Measurements from ENCODE around the gene PIPOX. TPM values are rescaled to one million over a fixed set of nuclear protein-coding genes. Genes with fewer than 3 reads are reported as not detected.

The PIPOX gene
- total and polyA plus RNA-seq, 9 of the 15 experiments (the other 6 are each of a cell fraction or from before 2014, with no cell fraction given), result 0.15 to 2.2 (median 0.58) TPM; not detected in 2

GRCh38 chr17:29066606-29067005 lies 23.7 kb downstream of the PIPOX start:
- no peak for DNase-seq (ENCODE audit: extremely low read depth in 1 of 4, low spot score in 3 of 4)
- BruUV-seq (replicated peaks), result no TSS peak
- TF ChIP-seq MTF1 (CRISPR knock-in tag; IDR thresholded peaks at IDR 0.05; ENCODE audit: borderline replicate concordance) (no peak), POU5F1 (IDR thresholded peaks at IDR 0.05; ENCODE audit: borderline replicate concordance, low read depth, low read length, partially characterized antibody) (no peak), UBTF (IDR thresholded peaks at IDR 0.05; ENCODE audit: borderline replicate concordance in 1 of 2, low read depth in 2 of 2, low read length in 2 of 2) (no peak), ZNF12 (CRISPR knock-in tag; IDR thresholded peaks at IDR 0.05) (no peak), ZNF23 (CRISPR knock-in tag; IDR thresholded peaks at IDR 0.05) (no peak), LARP7 (IDR thresholded peaks at IDR 0.05) (no peak)
- peaks cover 3 to 9% of the 10 kb centered on the region in 2 experiments; a peak in 3 of 5 replicates for H3K27me3 ChIP-seq (ENCODE audit: control insufficient read depth in 2 of 2, insufficient read depth in 2 of 2, low read length in 2 of 2)
- intact Hi-C loops (cut with micrococcal nuclease), result loop anchor here (5.0 kb wide), 1 partner anchor 44 kb away; no protein-coding TSS in a partner anchor
- no peaks in the 10 kb centered on the region for H4K20me1 ChIP-seq (replicated peaks; ENCODE audit: control insufficient read depth, insufficient read depth, low read length)
- no peak for ATAC-seq
- no peak overlapping the region for H2AFZ ChIP-seq (ENCODE audit: low read depth, low read length)
- no peaks in the 10 kb centered on the region for H3K36me3 ChIP-seq (ENCODE audit: control insufficient read depth, insufficient read depth, low read length)
- ChIA-PET CTCF (ENCODE audit: low intra/inter-chr PET ratio) (no interaction called here), POLR2A (interaction anchor here (0.9 kb wide), 1 partner anchor 8 kb away, joined by 4 read pairs; no protein-coding TSS in a partner anchor)
- 15% methylated on average over 7 of the region's 7 CpGs for WGBS (ENCODE audit: insufficient coverage, low coverage, missing lambda C conversion rate)
- peaks cover 3% of the 10 kb centered on the region in 2 experiments; a peak in 1 of 5 replicates for H3K4me1 ChIP-seq (replicated peaks in 1 of 2; ENCODE audit: control insufficient read depth in 2 of 2, insufficient read depth in 2 of 2, low read length in 2 of 2)
- no peak overlapping the region for H3K4me3 ChIP-seq
- H3K79me2 ChIP-seq (ENCODE audit: control insufficient read depth, insufficient read depth, low read length), result no peaks in the 10 kb centered on the region
- no peak overlapping the region for H3K27ac ChIP-seq (ENCODE audit: extremely low read depth, low read depth, low read length)
- no peaks in the 10 kb centered on the region for H3K9me3 ChIP-seq (replicated peaks; ENCODE audit: control insufficient read depth, insufficient read depth, low read depth, low read length)
- no peak overlapping the region for H3K4me2 ChIP-seq (ENCODE audit: insufficient read depth, low read length)
- in situ Hi-C loops (cut with MboI), result no loop called here
- H3K9ac ChIP-seq (ENCODE audit: insufficient read depth in 1 of 2, low read depth in 2 of 2, low read length in 2 of 2), result no peak overlapping the region
- no peaks in the 10 kb centered on the region for H3K9me1 ChIP-seq (ENCODE audit: control insufficient read depth, insufficient read depth, low read length)
- no peak for FAIRE-seq

Data from K562 (cell line).